Astrocyte (in vitro differentiated cells and primary cell): Measurements from ENCODE around the gene POLG2. TPM values are rescaled to one million over a fixed set of nuclear protein-coding genes. Genes with fewer than 3 reads are reported as not detected.

ENCODE experiments used
- DNase-seq: peaks from one replicate; pipeline ENCODE4 v3.0.0-alpha.2; 2010; ENCODE audit warnings: low read depth
- FAIRE-seq: peaks from 2 replicates; lab custom pipeline; 2011; peaks lifted over from hg19 to GRCh38; lab: Jason Lieb, UNC
- H2AFZ ChIP-seq: 2 replicates; pipeline ENCODE4 v1.6.0; 2012; ENCODE audit warnings: low read depth, low read length, inconsistent platforms
- H3K27ac ChIP-seq: 2 replicates; pipeline ENCODE4 v1.5.1; 2011; ENCODE audit warnings: low read depth, low read length, inconsistent platforms
- H3K27me3 ChIP-seq: 2 replicates; pipeline ENCODE4 v1.6.0; 2011; ENCODE audit warnings: low read length, inconsistent platforms; ENCODE audit not compliant: insufficient read depth
- H3K36me3 ChIP-seq: 2 replicates; pipeline ENCODE4 v1.5.1; 2011; ENCODE audit warnings: low read length, inconsistent platforms; ENCODE audit not compliant: insufficient read depth
- H3K4me1 ChIP-seq: 2 replicates; pipeline ENCODE4 v1.5.1; 2011; ENCODE audit warnings: low read length, inconsistent platforms; ENCODE audit not compliant: insufficient read depth
- H3K4me2 ChIP-seq: 2 replicates; pipeline ENCODE4 v1.6.0; 2012; ENCODE audit warnings: low read length, inconsistent platforms
- H3K4me3 ChIP-seq: 2 replicates; pipeline ENCODE4 v1.5.1; 2011; ENCODE audit warnings: low read depth, mild to moderate bottlenecking, low read length, inconsistent platforms; ENCODE audit not compliant: insufficient read depth
- H3K79me2 ChIP-seq: 2 replicates; pipeline ENCODE4 v1.6.0; 2012; ENCODE audit warnings: mild to moderate bottlenecking, low read length, inconsistent platforms; ENCODE audit not compliant: insufficient read depth
- H3K9ac ChIP-seq: 2 replicates; pipeline ENCODE4 v1.6.0; 2012; ENCODE audit warnings: mild to moderate bottlenecking, low read length, inconsistent platforms
- H3K9me3 ChIP-seq: 2 replicates; pipeline ENCODE4 v1.5.1; 2012; ENCODE audit warnings: low read depth, mild to moderate bottlenecking, low read length, inconsistent platforms; ENCODE audit not compliant: insufficient read depth
- H4K20me1 ChIP-seq: 2 replicates; pipeline ENCODE4 v1.6.0; 2012; ENCODE audit warnings: low read length, inconsistent platforms; ENCODE audit not compliant: insufficient read depth
- H3K27ac Mint-ChIP-seq: one replicate; pipeline ENCODE4 v1.8.0; 2021; ENCODE audit warnings: mild to moderate bottlenecking, mixed read lengths; ENCODE audit not compliant: unreplicated experiment
- H3K27me3 Mint-ChIP-seq: one replicate; pipeline ENCODE4 v1.8.0; 2021; ENCODE audit warnings: low read depth, mixed read lengths; ENCODE audit not compliant: unreplicated experiment
- H3K36me3 Mint-ChIP-seq: one replicate; pipeline ENCODE4 v1.8.0; 2021; ENCODE audit warnings: low read depth, mixed read lengths; ENCODE audit not compliant: unreplicated experiment
- H3K4me1 Mint-ChIP-seq: one replicate; pipeline ENCODE4 v1.8.0; 2021; ENCODE audit warnings: low read depth, mixed read lengths; ENCODE audit not compliant: unreplicated experiment
- H3K4me3 Mint-ChIP-seq: one replicate; pipeline ENCODE4 v1.8.0; 2021; ENCODE audit warnings: mild to moderate bottlenecking, moderate library complexity, mixed read lengths; ENCODE audit not compliant: unreplicated experiment
- H3K9me3 Mint-ChIP-seq: one replicate; pipeline ENCODE4 v1.8.0; 2021; ENCODE audit warnings: mild to moderate bottlenecking, mixed read lengths; ENCODE audit not compliant: unreplicated experiment
- EZH2 ChIP-seq: IDR thresholded peaks from 2 replicates; pipeline ENCODE4 v1.6.1; 2012; ENCODE audit warnings: mild to moderate bottlenecking, low read length, inconsistent platforms; ENCODE audit not compliant: insufficient read depth
- total RNA-seq: library from RNA; stranded (reverse); gene quantifications from 2 replicates; pipeline ENCODE4 v1.2.1, GENCODE V29; 2021
- TF ChIP-seq, protein P1 (sequence below): IDR thresholded peaks from 2 replicates; pipeline ENCODE4 v1.5.1; 2011; ENCODE audit warnings: low read depth, mild to moderate bottlenecking, inconsistent platforms, low read length, moderate library complexity; ENCODE audit not compliant: insufficient read depth

Gene POLG2
- total RNA-seq, 1 donor from 2014 or later: 16.2 TPM

DNA sequence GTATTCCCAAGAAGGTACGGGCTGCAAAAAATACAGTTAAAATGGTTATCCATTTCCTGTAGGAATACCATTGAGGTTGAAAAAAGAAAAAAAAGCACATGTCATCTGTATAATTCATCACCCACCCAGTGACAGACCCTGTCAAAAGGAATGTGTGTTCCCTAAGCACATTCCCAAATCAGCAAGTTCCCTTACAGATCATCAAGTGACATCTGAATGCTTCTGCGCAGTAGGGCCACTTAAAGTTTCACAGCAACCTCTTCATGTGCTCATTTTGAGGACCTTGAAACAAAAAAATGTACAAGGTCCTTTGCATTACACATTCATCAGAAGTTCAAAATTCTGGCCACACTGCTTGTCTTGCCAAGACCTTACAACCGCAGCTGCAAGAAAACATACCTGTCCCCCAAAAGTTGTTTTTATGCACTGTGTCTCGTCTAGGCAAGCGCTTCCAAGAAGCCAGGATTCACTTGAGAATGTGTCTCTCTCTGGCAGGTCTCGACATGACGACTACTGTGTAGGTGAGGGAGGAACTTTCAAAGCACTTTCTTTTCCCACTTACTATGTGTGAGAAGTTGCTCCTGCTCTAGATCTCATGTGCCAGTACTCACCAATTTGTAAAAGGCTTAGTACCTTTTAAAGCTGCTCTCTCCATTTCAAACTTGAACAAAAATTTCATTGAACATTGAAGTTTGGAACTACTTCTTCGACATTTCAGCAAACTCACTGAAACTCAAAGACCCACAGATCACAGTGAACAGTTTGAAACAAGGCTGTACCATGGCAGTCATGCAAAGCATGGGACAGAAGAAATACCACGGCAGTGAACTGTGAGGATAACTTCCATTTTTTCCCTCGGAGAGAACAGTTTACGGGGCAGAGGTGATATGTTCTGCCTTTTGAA, 4.3 kb upstream of the POLG2 start:
- Histone ChIP-seq H3K9me3 (no peaks in the 10 kb centered on the region), H3K4me1 (peaks cover 42% of the 10 kb centered on the region), H3K4me2 (peak overlapping the region; percentile 90), H3K79me2 (peaks cover 80% of the 10 kb centered on the region), H4K20me1 (peaks cover 87% of the 10 kb centered on the region), H3K27ac (peak overlapping the region; percentile 13), H3K9ac (peak overlapping the region; percentile 11), H3K27me3 (no peaks in the 10 kb centered on the region), H3K36me3 (peaks cover 71% of the 10 kb centered on the region), H2AFZ (no peak overlapping the region), H3K4me3 (no peak overlapping the region)
- H3K36me3 Mint-ChIP-seq: peaks cover 22% of the 10 kb centered on the region
- no peaks in the 10 kb centered on the region for H3K27me3 Mint-ChIP-seq
- H3K4me1 Mint-ChIP-seq: peaks cover 49% of the 10 kb centered on the region
- FAIRE-seq: no peak
- H3K4me3 Mint-ChIP-seq: peak overlapping the region; percentile 30
- DNase-seq: no peak
- no peaks in the 10 kb centered on the region for H3K9me3 Mint-ChIP-seq
- TF ChIP-seq EZH2: no peak
- TF ChIP-seq, protein P1, sequence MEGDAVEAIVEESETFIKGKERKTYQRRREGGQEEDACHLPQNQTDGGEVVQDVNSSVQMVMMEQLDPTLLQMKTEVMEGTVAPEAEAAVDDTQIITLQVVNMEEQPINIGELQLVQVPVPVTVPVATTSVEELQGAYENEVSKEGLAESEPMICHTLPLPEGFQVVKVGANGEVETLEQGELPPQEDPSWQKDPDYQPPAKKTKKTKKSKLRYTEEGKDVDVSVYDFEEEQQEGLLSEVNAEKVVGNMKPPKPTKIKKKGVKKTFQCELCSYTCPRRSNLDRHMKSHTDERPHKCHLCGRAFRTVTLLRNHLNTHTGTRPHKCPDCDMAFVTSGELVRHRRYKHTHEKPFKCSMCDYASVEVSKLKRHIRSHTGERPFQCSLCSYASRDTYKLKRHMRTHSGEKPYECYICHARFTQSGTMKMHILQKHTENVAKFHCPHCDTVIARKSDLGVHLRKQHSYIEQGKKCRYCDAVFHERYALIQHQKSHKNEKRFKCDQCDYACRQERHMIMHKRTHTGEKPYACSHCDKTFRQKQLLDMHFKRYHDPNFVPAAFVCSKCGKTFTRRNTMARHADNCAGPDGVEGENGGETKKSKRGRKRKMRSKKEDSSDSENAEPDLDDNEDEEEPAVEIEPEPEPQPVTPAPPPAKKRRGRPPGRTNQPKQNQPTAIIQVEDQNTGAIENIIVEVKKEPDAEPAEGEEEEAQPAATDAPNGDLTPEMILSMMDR: no peak
- H3K27ac Mint-ChIP-seq: no peak overlapping the region

DNA sequence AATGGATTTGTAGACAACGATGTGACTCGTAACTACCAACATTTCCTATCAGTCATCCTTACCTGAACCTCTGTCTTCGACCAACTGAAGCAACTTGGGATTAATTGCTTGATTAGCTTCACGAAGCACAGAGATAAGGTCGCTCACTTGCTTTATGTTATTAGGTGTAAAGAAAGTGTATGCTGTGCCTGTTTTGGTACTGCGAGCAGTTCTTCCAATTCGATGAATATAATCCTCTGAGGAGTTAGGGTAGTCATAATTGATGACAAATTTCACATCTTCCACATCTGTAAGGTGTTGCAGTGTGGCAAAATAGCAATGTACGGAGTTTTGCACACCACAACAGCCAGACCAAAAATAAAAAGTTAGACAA, 3.6 kb upstream of the POLG2 start:
- peaks cover 51% of the 10 kb centered on the region for H3K4me1 Mint-ChIP-seq
- no peak for DNase-seq
- H3K27ac ChIP-seq: no peak overlapping the region
- H3K9me3 Mint-ChIP-seq: no peaks in the 10 kb centered on the region
- H2AFZ ChIP-seq: no peak overlapping the region
- H3K27me3 Mint-ChIP-seq: no peaks in the 10 kb centered on the region
- peaks cover 22% of the 10 kb centered on the region for H3K36me3 Mint-ChIP-seq
- TF ChIP-seq EZH2: no peak
- TF ChIP-seq, protein P1: no peak
- H3K27ac Mint-ChIP-seq: no peak overlapping the region
- no peak for FAIRE-seq
- H3K9me3 ChIP-seq: no peaks in the 10 kb centered on the region
- peak overlapping the region; percentile 4 for H3K9ac ChIP-seq
- no peak overlapping the region for H3K4me3 ChIP-seq
- peak overlapping the region; percentile 12 for H3K4me2 ChIP-seq
- peaks cover 45% of the 10 kb centered on the region for H3K4me1 ChIP-seq
- H3K27me3 ChIP-seq: no peaks in the 10 kb centered on the region
- H3K4me3 Mint-ChIP-seq: peak overlapping the region; percentile 30
- H3K36me3 ChIP-seq: peaks cover 71% of the 10 kb centered on the region
- H4K20me1 ChIP-seq: peaks cover 84% of the 10 kb centered on the region
- H3K79me2 ChIP-seq: peaks cover 80% of the 10 kb centered on the region
